Ramos (cell line): Measurements from ENCODE around the gene CTBP2.

Source experiments
- in situ Hi-C: fragments of 300-500 bp; cut with MboI; formaldehyde crosslinking; loops from one replicate; pipeline ENCODE4 v1.14.3; 2022; ENCODE audit warnings: low sequenced_read_pairs; ENCODE audit not compliant: unreplicated experiment

CTBP2 gene

GRCh38 chr10:125112697-125113494, 47.5 kb downstream of the CTBP2 start:
- in situ Hi-C loops, result no loop called here

GRCh38 chr10:125111118-125111727, 49.1 kb downstream of the CTBP2 start:
- in situ Hi-C loops, result no loop called here

GRCh38 chr10:125107965-125108580, 52.3 kb downstream of the CTBP2 start:
- in situ Hi-C loops, result no loop called here

GRCh38 chr10:125107166-125107949, 53.0 kb downstream of the CTBP2 start:
- in situ Hi-C loops, result no loop called here

GRCh38 chr10:125106586-125106985, 53.8 kb downstream of the CTBP2 start:
- in situ Hi-C loops, result no loop called here

GRCh38 chr10:125105706-125106255, 54.6 kb downstream of the CTBP2 start:
- in situ Hi-C loops, result no loop called here

- in situ Hi-C loops, result no loop called here
Observed at GRCh38 chr10:125105155-125105554, 55.2 kb downstream of the CTBP2 start.

GRCh38 chr10:125104559-125104958, 55.8 kb downstream of the CTBP2 start:
- in situ Hi-C loops, result no loop called here

- in situ Hi-C loops, result no loop called here
Observed at GRCh38 chr10:125103924-125104323, 56.4 kb downstream of the CTBP2 start.

GRCh38 chr10:125103466-125103865, 56.9 kb downstream of the CTBP2 start:
- in situ Hi-C loops, result no loop called here

- in situ Hi-C loops, result no loop called here
Observed at GRCh38 chr10:125102821-125103220, 57.5 kb downstream of the CTBP2 start.

- in situ Hi-C loops, result no loop called here
Observed at GRCh38 chr10:125102246-125102645, 58.1 kb downstream of the CTBP2 start.

- in situ Hi-C loops, result no loop called here
Observed at GRCh38 chr10:125101581-125101980, 58.8 kb downstream of the CTBP2 start.

GRCh38 chr10:125101049-125101448, 59.3 kb downstream of the CTBP2 start:
- in situ Hi-C loops, result no loop called here

GRCh38 chr10:125097409-125098070, 62.8 kb downstream of the CTBP2 start:
- in situ Hi-C loops, result no loop called here

GRCh38 chr10:125096975-125097374, 63.4 kb downstream of the CTBP2 start:
- in situ Hi-C loops, result no loop called here

GRCh38 chr10:125096371-125096770, 64.0 kb downstream of the CTBP2 start:
- in situ Hi-C loops, result no loop called here

- in situ Hi-C loops, result no loop called here
Observed at GRCh38 chr10:125095776-125096175, 64.6 kb downstream of the CTBP2 start.

GRCh38 chr10:125095228-125095627, 65.1 kb downstream of the CTBP2 start:
- in situ Hi-C loops, result no loop called here

GRCh38 chr10:125094806-125095205, 65.6 kb downstream of the CTBP2 start:
- in situ Hi-C loops, result no loop called here
